ENCODE results near the gene PIK3CD.
"Not testable (repeated sequence)": the region's sequence is repeated elsewhere in the genome, so short reads cannot be mapped to it uniquely, and the experiment has no call there.

PIK3CD gene

GRCh38 chr1:9689971-9690381 lies 38.4 kb downstream of the PIK3CD start:
- DNase-seq, result no peak

GRCh38 chr1:9690440-9691107 lies 39.0 kb downstream of the PIK3CD start:
- no peak for DNase-seq

GRCh38 chr1:9691108-9691445 lies 39.5 kb downstream of the PIK3CD start:
- DNase-seq, result no peak

- DNase-seq, result no peak
Observed at GRCh38 chr1:9691691-9692090, 40.2 kb downstream of the PIK3CD start.

- DNase-seq, result no peak
Observed at GRCh38 chr1:9696793-9697192, 45.3 kb downstream of the PIK3CD start.

GRCh38 chr1:9699361-9699760 lies 47.8 kb downstream of the PIK3CD start:
- DNase-seq, result no peak

- DNase-seq, result no peak
Observed at GRCh38 chr1:9700340-9700739, 48.8 kb downstream of the PIK3CD start.

- no peak for DNase-seq
Observed at GRCh38 chr1:9701665-9702064, 50.1 kb downstream of the PIK3CD start.

- no peak for DNase-seq
Observed at GRCh38 chr1:9703165-9703509, 51.6 kb downstream of the PIK3CD start.

- DNase-seq, result no peak
Observed at GRCh38 chr1:9703681-9704080, 52.1 kb downstream of the PIK3CD start.

- DNase-seq, result no peak
Observed at GRCh38 chr1:9705337-9706093, 54.0 kb downstream of the PIK3CD start.

GRCh38 chr1:9706178-9706577 lies 54.6 kb downstream of the PIK3CD start:
- DNase-seq, result no peak

GRCh38 chr1:9710037-9710436 lies 58.5 kb downstream of the PIK3CD start:
- DNase-seq, result no peak

- DNase-seq, result no peak
Observed at GRCh38 chr1:9711466-9712020, 60.0 kb downstream of the PIK3CD start.

GRCh38 chr1:9712767-9713166 lies 61.2 kb downstream of the PIK3CD start:
- not testable (repeated sequence) for DNase-seq

GRCh38 chr1:9714257-9714718 lies 62.8 kb downstream of the PIK3CD start:
- no peak for DNase-seq

- DNase-seq, result no peak
Observed at GRCh38 chr1:9715536-9716226, 64.2 kb downstream of the PIK3CD start.

- DNase-seq, result no peak
Observed at GRCh38 chr1:9716404-9717192, 65.1 kb downstream of the PIK3CD start.

- DNase-seq, result no peak
Observed at GRCh38 chr1:9717193-9718005, 65.9 kb downstream of the PIK3CD start.

- no peak for DNase-seq
Observed at GRCh38 chr1:9718006-9718680, 66.6 kb downstream of the PIK3CD start.

GRCh38 chr1:9719978-9720722 lies 68.6 kb downstream of the PIK3CD start:
- no peak for DNase-seq

All from GOT3 (cell line).